Neutrophil (primary cell): Measurements from ENCODE around the gene LRRFIP2.

ENCODE experiments used
- H3K27ac ChIP-seq: fragments of 200-600 bp; sonication (generic); 2 replicates; pipeline ENCODE4 v1.5.1; 2016; ENCODE audit warnings: mild to moderate bottlenecking, moderate library complexity
- H3K27me3 ChIP-seq: fragments of 200-600 bp; sonication (generic); 2 replicates; pipeline ENCODE4 v1.6.0; 2016; ENCODE audit warnings: mild to moderate bottlenecking
- H3K36me3 ChIP-seq: fragments of 200-600 bp; sonication (generic); 2 replicates; pipeline ENCODE4 v1.5.1; 2017
- H3K4me1 ChIP-seq, 2 experiments: fragments of 200-600 bp in 1 of 2; sonication (generic) in 1 of 2; 1 replicate in 1 of 2; 2 replicates in 1 of 2; pipeline versions ENCODE4 v1.5.1 to v1.6.1; 2013 to 2016; ENCODE audit warnings: low read depth in 1 of 2, low read length in 1 of 2, mild to moderate bottlenecking in 1 of 2, moderate library complexity in 1 of 2; ENCODE audit not compliant: control insufficient read depth in 1 of 2, insufficient read depth in 1 of 2
- H3K4me3 ChIP-seq, 2 experiments: fragments of 200-600 bp in 1 of 2; sonication (generic) in 1 of 2; 1 replicate in 1 of 2; 2 replicates in 1 of 2; pipeline ENCODE4 v1.5.1; 2013 to 2016; ENCODE audit warnings: low read depth in 1 of 2, low read length in 1 of 2, mild to moderate bottlenecking in 1 of 2, moderate library complexity in 1 of 2
- H3K9me3 ChIP-seq: fragments of 200-600 bp; sonication (generic); 2 replicates; pipeline ENCODE4 v1.5.1; 2016
- TF ChIP-seq, protein P1 (sequence below): fragments of 200-600 bp; sonication (generic); IDR thresholded peaks from 2 replicates; pipeline ENCODE4 v1.5.1; 2016; ENCODE audit warnings: antibody characterized with exemption

LRRFIP2 gene

DNA sequence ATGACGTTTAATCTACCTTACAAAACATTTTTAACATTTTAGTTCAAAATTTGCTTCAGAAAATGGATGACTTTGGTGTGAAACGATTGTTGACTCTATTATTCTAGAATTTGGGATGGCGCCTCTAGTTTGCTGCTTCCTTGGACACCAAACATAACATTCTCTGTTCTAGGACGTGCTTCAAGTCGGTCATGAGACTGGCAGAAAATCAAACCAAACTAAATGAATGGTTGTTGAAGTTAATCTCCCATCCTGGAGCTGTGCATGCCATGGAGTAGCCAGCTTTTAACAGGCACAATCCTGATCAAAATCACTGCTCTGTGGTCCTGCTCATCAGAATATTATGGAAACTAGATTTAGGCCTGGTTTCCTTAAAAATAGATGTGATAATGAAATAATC lies 9.6 kb upstream of the LRRFIP2 start:
- H3K36me3 ChIP-seq = no peaks in the 10 kb centered on the region
- TF ChIP-seq, protein P1, sequence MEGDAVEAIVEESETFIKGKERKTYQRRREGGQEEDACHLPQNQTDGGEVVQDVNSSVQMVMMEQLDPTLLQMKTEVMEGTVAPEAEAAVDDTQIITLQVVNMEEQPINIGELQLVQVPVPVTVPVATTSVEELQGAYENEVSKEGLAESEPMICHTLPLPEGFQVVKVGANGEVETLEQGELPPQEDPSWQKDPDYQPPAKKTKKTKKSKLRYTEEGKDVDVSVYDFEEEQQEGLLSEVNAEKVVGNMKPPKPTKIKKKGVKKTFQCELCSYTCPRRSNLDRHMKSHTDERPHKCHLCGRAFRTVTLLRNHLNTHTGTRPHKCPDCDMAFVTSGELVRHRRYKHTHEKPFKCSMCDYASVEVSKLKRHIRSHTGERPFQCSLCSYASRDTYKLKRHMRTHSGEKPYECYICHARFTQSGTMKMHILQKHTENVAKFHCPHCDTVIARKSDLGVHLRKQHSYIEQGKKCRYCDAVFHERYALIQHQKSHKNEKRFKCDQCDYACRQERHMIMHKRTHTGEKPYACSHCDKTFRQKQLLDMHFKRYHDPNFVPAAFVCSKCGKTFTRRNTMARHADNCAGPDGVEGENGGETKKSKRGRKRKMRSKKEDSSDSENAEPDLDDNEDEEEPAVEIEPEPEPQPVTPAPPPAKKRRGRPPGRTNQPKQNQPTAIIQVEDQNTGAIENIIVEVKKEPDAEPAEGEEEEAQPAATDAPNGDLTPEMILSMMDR = no peak
- H3K27me3 ChIP-seq = no peaks in the 10 kb centered on the region
- no peak overlapping the region for H3K27ac ChIP-seq
- no peak overlapping the region for H3K4me3 ChIP-seq
- no peaks in the 10 kb centered on the region for H3K4me1 ChIP-seq
- H3K9me3 ChIP-seq = no peaks in the 10 kb centered on the region

DNA sequence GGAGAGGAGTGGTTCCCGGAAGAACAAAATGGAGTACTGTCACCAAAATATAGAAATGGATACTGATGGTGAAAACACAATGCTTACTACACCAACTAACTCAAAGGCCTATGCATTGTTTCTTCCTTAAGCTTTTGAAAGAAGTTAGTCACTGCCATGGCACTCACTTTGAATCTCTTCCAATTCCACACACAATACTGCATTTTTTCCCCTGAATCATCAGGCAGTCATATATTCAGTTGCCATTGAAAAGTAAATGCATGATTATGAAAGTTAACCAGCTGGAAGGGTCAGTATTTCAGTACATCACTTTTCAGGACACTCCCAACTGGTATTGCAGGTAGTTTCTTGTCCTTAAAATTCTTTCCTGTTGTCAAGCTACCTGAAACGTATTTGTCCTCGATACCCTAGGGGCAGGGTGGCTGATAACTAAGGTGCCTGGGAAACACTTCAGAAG lies 9.0 kb upstream of the LRRFIP2 start:
- H3K4me1 ChIP-seq = peaks cover 2% of the 10 kb centered on the region in 2 experiments
- H3K27me3 ChIP-seq = no peaks in the 10 kb centered on the region
- TF ChIP-seq, protein P1 = no peak
- no peaks in the 10 kb centered on the region for H3K36me3 ChIP-seq
- no peaks in the 10 kb centered on the region for H3K9me3 ChIP-seq
- no peak overlapping the region for H3K27ac ChIP-seq
- H3K4me3 ChIP-seq = no peak overlapping the region

DNA sequence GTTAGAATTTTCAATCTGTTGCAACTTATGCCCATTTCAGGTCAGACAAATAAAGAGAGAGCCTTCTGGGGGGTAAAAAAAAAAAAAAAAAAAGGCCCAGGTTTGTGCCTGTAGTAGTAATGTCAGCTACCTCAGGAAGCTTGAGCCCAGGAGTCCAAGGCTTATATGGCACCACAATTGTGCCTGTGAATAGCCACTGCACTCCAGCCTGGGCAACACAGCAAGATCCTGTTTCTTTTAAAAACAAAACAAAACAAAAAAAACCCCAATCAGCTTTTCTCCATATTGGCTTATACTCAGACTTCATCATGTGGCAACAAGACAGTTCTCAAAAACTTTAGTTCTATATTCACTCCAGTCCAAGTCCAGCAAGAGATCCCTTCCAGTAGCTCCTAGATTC lies 8.4 kb upstream of the LRRFIP2 start:
- TF ChIP-seq, protein P1 = no peak
- no peaks in the 10 kb centered on the region for H3K9me3 ChIP-seq
- no peak overlapping the region for H3K4me3 ChIP-seq
- peaks cover 7 to 8% of the 10 kb centered on the region in 2 experiments for H3K4me1 ChIP-seq
- H3K27ac ChIP-seq = no peak overlapping the region
- H3K27me3 ChIP-seq = no peaks in the 10 kb centered on the region
- no peaks in the 10 kb centered on the region for H3K36me3 ChIP-seq

DNA sequence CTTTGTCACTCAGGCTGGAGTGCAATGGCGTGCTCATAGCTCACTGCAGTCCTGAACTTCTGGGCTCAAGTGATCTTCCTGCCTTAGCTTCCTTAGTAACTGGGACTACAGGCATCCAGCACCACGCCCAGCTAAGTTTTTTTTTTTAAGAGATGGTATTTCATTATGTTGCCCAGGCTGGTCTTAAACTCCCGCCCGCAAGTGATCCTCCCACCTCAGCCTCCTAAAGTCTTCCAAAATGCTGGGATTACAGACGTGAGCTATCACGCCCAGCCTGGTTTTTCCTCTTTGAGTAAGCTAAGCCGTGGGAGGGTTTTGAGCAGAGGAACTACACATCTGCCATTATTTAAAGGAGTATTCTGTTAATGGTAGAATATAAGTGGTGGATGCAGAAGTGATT lies 7.4 kb upstream of the LRRFIP2 start:
- TF ChIP-seq, protein P1 = no peak
- H3K27ac ChIP-seq = no peak overlapping the region
- H3K9me3 ChIP-seq = no peaks in the 10 kb centered on the region
- no peaks in the 10 kb centered on the region for H3K27me3 ChIP-seq
- no peaks in the 10 kb centered on the region for H3K36me3 ChIP-seq
- H3K4me3 ChIP-seq = no peak overlapping the region
- H3K4me1 ChIP-seq = peaks cover 17 to 19% of the 10 kb centered on the region in 2 experiments

DNA sequence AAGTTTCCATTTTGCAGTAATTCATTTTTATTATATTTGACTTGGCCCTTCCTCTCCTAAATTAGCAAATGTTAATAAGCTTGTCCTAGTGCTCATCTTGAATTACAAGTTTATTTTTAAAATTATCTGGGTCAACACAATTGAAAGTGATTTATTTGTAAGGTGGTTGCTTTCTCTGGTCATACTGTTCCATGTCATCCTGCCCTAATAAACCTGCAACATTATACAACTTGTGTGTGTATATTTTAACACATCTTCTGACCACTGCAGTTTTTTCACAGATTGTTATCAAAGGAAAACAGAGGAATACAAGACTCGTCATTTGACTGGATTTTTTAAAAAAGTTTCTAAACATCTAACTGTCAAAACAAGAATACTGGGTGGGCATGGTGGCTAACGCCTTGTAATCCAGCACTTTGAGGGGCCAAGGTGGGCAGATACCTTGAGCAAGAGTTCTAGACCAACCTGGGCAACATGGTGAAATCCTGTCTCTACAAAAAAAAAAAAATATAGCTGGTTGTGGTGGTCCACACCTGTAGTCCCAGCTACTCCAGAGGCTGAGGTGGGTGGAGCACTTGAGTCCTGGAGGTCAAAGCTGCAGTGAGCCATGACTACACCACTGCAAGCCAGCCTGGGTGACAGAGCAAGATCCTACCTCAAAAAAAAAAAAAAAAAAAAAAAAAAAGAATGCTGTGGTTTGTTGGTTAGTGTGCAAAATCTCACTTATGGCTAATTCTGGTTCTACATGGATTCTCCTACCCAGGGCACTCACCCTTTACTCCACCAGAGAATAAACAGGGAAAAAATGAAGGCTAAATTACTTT lies 5.0 kb upstream of the LRRFIP2 start:
- Histone ChIP-seq H3K9me3 (no peaks in the 10 kb centered on the region), H3K4me1 (peaks cover 28 to 33% of the 10 kb centered on the region in 2 experiments), H3K27ac (no peak overlapping the region), H3K4me3 (no peak overlapping the region), H3K27me3 (no peaks in the 10 kb centered on the region), H3K36me3 (no peaks in the 10 kb centered on the region)
- TF ChIP-seq, protein P1 = no peak
